Urothelium cell line (cell line): ENCODE results near the gene IL1RAPL2.
"Not testable (repeated sequence)": the region's sequence is repeated elsewhere in the genome, so short reads cannot be mapped to it uniquely, and the experiment has no call there.

Experiments used
- DNase-seq: peaks from one replicate; pipeline ENCODE4 v3.0.0; 2011; ENCODE audit warnings: low spot score, mixed read lengths
- FAIRE-seq: peaks from 2 replicates; lab custom pipeline; 2011; peaks lifted over from hg19 to GRCh38; lab: Jason Lieb, UNC

Gene IL1RAPL2

GRCh38 chrX:105662248-105662647, 1096.2 kb downstream of the IL1RAPL2 start:
- no peak for DNase-seq
- FAIRE-seq, result no peak

GRCh38 chrX:105664243-105664642, 1098.2 kb downstream of the IL1RAPL2 start:
- FAIRE-seq, result no peak
- no peak for DNase-seq

- not testable (repeated sequence) for DNase-seq, FAIRE-seq
Measured at GRCh38 chrX:105684288-105684687, 1118.3 kb downstream of the IL1RAPL2 start.

- no peak for DNase-seq
- no peak for FAIRE-seq
Measured at GRCh38 chrX:105694839-105695238, 1128.8 kb downstream of the IL1RAPL2 start.

- DNase-seq (peak; percentile 1), FAIRE-seq (no peak)
Measured at GRCh38 chrX:105695451-105695850, 1129.5 kb downstream of the IL1RAPL2 start.

- DNase-seq, result no peak
- no peak for FAIRE-seq
Measured at GRCh38 chrX:105696870-105697269, 1130.9 kb downstream of the IL1RAPL2 start.

- FAIRE-seq (no peak), DNase-seq (no peak)
Measured at GRCh38 chrX:105697984-105698781, 1132.2 kb downstream of the IL1RAPL2 start.

- DNase-seq (no peak), FAIRE-seq (no peak)
Measured at GRCh38 chrX:105700331-105700730, 1134.3 kb downstream of the IL1RAPL2 start.

GRCh38 chrX:105701310-105702052, 1135.5 kb downstream of the IL1RAPL2 start:
- FAIRE-seq (no peak), DNase-seq (peak; percentile 0)

- FAIRE-seq (no peak), DNase-seq (no peak)
Measured at GRCh38 chrX:105703876-105704275, 1137.9 kb downstream of the IL1RAPL2 start.

GRCh38 chrX:105706041-105706440, 1140.0 kb downstream of the IL1RAPL2 start:
- no peak for DNase-seq
- FAIRE-seq, result no peak

GRCh38 chrX:105711805-105712204, 1145.8 kb downstream of the IL1RAPL2 start:
- no peak for FAIRE-seq
- DNase-seq, result no peak

- no peak for FAIRE-seq
- no peak for DNase-seq
Measured at GRCh38 chrX:105715746-105716145, 1149.7 kb downstream of the IL1RAPL2 start.

- DNase-seq (no peak), FAIRE-seq (no peak)
Measured at GRCh38 chrX:105723966-105724735, 1158.2 kb downstream of the IL1RAPL2 start.

GRCh38 chrX:105725228-105725627, 1159.2 kb downstream of the IL1RAPL2 start:
- DNase-seq (no peak), FAIRE-seq (no peak)

- no peak for FAIRE-seq
Measured at GRCh38 chrX:105738162-105738561, 1172.2 kb downstream of the IL1RAPL2 start.

GRCh38 chrX:105744291-105744690, 1178.3 kb downstream of the IL1RAPL2 start:
- FAIRE-seq, result no peak

More at GRCh38 chrX:105738162-105738561, 1172.2 kb downstream of the IL1RAPL2 start:
- no peak for DNase-seq

GRCh38 chrX:105744946-105745345, 1178.9 kb downstream of the IL1RAPL2 start:
- DNase-seq (no peak), FAIRE-seq (no peak)

More at GRCh38 chrX:105744291-105744690, 1178.3 kb downstream of the IL1RAPL2 start:
- no peak for DNase-seq

GRCh38 chrX:105745863-105746262, 1179.9 kb downstream of the IL1RAPL2 start:
- DNase-seq (no peak), FAIRE-seq (no peak)

- FAIRE-seq (no peak), DNase-seq (no peak)
Measured at GRCh38 chrX:105752338-105752956, 1186.4 kb downstream of the IL1RAPL2 start.

- FAIRE-seq, result no peak
- no peak for DNase-seq
Measured at GRCh38 chrX:105753411-105753810, 1187.4 kb downstream of the IL1RAPL2 start.
